ENCODE measurements around the gene RNF227. TPM values are rescaled to one million over a fixed set of nuclear protein-coding genes. Genes with fewer than 3 reads are reported as not detected.

Gene RNF227
- total RNA-seq, 2 experiments from 2014 or later = 4.2 TPM

DNA sequence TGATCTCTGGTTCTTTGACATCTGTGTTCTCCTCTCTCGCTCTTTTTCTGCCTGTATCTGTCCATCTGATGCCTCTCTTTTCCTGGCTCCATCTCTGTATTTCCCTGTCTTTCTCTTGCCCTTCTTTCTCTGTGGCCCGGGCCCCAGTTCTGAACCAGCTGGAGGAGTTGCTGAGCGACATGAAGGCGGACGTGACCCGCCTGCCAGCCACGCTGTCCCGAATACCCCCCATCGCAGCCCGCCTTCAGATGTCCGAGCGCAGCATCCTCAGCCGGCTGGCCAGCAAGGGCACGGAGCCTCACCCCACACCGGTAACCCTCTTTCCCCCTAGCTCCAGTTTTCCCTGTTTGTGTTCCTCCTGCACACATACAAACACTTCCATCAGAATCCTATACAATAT lies 5.8 kb downstream of the RNF227 start:
- Mint-ChIP-seq H3K4me3 (no peak overlapping the region), H3K27ac (no peak overlapping the region), H3K27me3 (ENCODE audit: low read depth) (no peaks in the 10 kb centered on the region), H3K36me3 (ENCODE audit: low read depth) (peaks cover 58% of the 10 kb centered on the region), H3K4me1 (ENCODE audit: low read depth) (peaks cover 22% of the 10 kb centered on the region), H3K9me3 (ENCODE audit: insufficient read depth) (no peaks in the 10 kb centered on the region)
- ATAC-seq (no peak), DNase-seq (no peak)
- CTCF ChIA-PET = interaction anchor here (0.7 to 11.0 kb wide), 3 partner anchors 75 to 226 kb away, joined by 3 to 237 read pairs (median 3); no protein-coding TSS in a partner anchor
- POLR2A ChIA-PET = interaction anchor here (0.6 kb wide), 1 partner anchor 95 kb away, joined by 3 read pairs; no protein-coding TSS in a partner anchor

- Mint-ChIP-seq H3K27ac (no peak overlapping the region), H3K4me1 (ENCODE audit: low read depth) (peaks cover 10% of the 10 kb centered on the region), H3K27me3 (ENCODE audit: low read depth) (no peaks in the 10 kb centered on the region), H3K9me3 (ENCODE audit: insufficient read depth) (no peaks in the 10 kb centered on the region), H3K4me3 (no peak overlapping the region), H3K36me3 (ENCODE audit: low read depth) (peaks cover 69% of the 10 kb centered on the region)
- ATAC-seq = no peak
- DNase-seq = no peak
- POLR2A ChIA-PET = no interaction called here
- CTCF ChIA-PET = no interaction called here
Observed at GRCh38 chr17:7909089-7909488, 7.0 kb downstream of the RNF227 start.

GRCh38 chr17:7903154-7904103 lies 12.7 kb downstream of the RNF227 start:
- Mint-ChIP-seq H3K9me3 (ENCODE audit: insufficient read depth) (no peaks in the 10 kb centered on the region), H3K36me3 (ENCODE audit: low read depth) (peaks cover 79% of the 10 kb centered on the region), H3K4me3 (no peak overlapping the region), H3K27me3 (ENCODE audit: low read depth) (no peaks in the 10 kb centered on the region), H3K27ac (no peak overlapping the region), H3K4me1 (ENCODE audit: low read depth) (no peaks in the 10 kb centered on the region)
- POLR2A ChIA-PET = no interaction called here
- ATAC-seq = no peak
- no peak for DNase-seq
- CTCF ChIA-PET = interaction anchor here (0.8 to 1.5 kb wide), 4 partner anchors 14 to 138 kb away, joined by 3 read pairs; no protein-coding TSS in a partner anchor

GRCh38 chr17:7897773-7898172 lies 18.3 kb downstream of the RNF227 start:
- no peak for DNase-seq
- Mint-ChIP-seq H3K27me3 (ENCODE audit: low read depth) (no peaks in the 10 kb centered on the region), H3K4me1 (ENCODE audit: low read depth) (peaks cover 12% of the 10 kb centered on the region), H3K9me3 (ENCODE audit: insufficient read depth) (no peaks in the 10 kb centered on the region), H3K36me3 (ENCODE audit: low read depth) (peaks cover 85% of the 10 kb centered on the region), H3K27ac (peak overlapping the region; percentile 0), H3K4me3 (no peak overlapping the region)
- ChIA-PET CTCF (interaction anchor here (0.6 to 5.0 kb wide), 13 partner anchors 15 to 160 kb away, joined by 3 to 19 read pairs (median 4); partner anchors contain the start of genes NAA38 and RNF227), POLR2A (interaction anchor here (1.0 to 2.0 kb wide), 2 partner anchors 28 to 62 kb away, joined by 3 to 4 read pairs; no protein-coding TSS in a partner anchor)
- ATAC-seq = no peak

- no peaks in the 10 kb centered on the region for H3K9me3 Mint-ChIP-seq (ENCODE audit: insufficient read depth)
- H3K4me1 Mint-ChIP-seq (ENCODE audit: low read depth) = peaks cover 12% of the 10 kb centered on the region
- no peak overlapping the region for H3K4me3 Mint-ChIP-seq
- DNase-seq = no peak
- CTCF ChIA-PET = interaction anchor here (0.6 to 5.0 kb wide), 7 partner anchors 15 to 144 kb away, joined by 3 to 19 read pairs (median 6); partner anchors contain the start of gene RNF227
- no peak for ATAC-seq
- H3K36me3 Mint-ChIP-seq (ENCODE audit: low read depth) = peaks cover 82% of the 10 kb centered on the region
- H3K27me3 Mint-ChIP-seq (ENCODE audit: low read depth) = no peaks in the 10 kb centered on the region
- POLR2A ChIA-PET = no interaction called here
- no peak overlapping the region for H3K27ac Mint-ChIP-seq
Observed at GRCh38 chr17:7897090-7897489, 19.0 kb downstream of the RNF227 start.

GRCh38 chr17:7894866-7895265 lies 21.2 kb downstream of the RNF227 start:
- ChIA-PET POLR2A (no interaction called here), CTCF (interaction anchor here (1.0 kb wide), 1 partner anchor 31 kb away, joined by 3 read pairs; no protein-coding TSS in a partner anchor)
- DNase-seq (no peak), ATAC-seq (no peak)
- Mint-ChIP-seq H3K36me3 (ENCODE audit: low read depth) (peaks cover 81% of the 10 kb centered on the region), H3K9me3 (ENCODE audit: insufficient read depth) (no peaks in the 10 kb centered on the region), H3K4me1 (ENCODE audit: low read depth) (peaks cover 18% of the 10 kb centered on the region), H3K4me3 (no peak overlapping the region), H3K27ac (no peak overlapping the region), H3K27me3 (ENCODE audit: low read depth) (no peaks in the 10 kb centered on the region)

DNA sequence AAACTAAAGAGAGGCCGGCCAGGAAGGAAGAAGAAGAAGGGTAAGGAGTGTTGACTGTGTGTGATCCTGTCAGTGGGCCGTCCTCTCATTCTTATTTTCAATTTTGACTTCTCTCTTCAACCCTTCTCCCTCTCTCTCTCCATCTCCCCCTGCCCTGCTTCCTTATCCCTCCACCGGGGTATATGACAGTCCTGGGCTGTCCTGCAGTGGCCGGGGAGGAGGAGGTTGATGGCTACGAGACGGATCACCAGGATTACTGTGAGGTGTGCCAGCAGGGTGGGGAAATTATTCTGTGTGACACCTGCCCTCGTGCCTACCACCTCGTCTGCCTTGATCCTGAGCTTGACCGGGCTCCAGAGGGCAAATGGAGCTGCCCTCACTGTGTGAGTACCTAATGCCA lies 21.9 kb downstream of the RNF227 start:
- POLR2A ChIA-PET = no interaction called here
- H3K4me3 Mint-ChIP-seq = no peak overlapping the region
- H3K27ac Mint-ChIP-seq = no peak overlapping the region
- H3K9me3 Mint-ChIP-seq (ENCODE audit: insufficient read depth) = no peaks in the 10 kb centered on the region
- H3K36me3 Mint-ChIP-seq (ENCODE audit: low read depth) = peaks cover 78% of the 10 kb centered on the region
- H3K27me3 Mint-ChIP-seq (ENCODE audit: low read depth) = no peaks in the 10 kb centered on the region
- ATAC-seq (no peak), DNase-seq (no peak)
- CTCF ChIA-PET = interaction anchor here (1.0 kb wide), 1 partner anchor 31 kb away, joined by 3 read pairs; no protein-coding TSS in a partner anchor
- peaks cover 18% of the 10 kb centered on the region for H3K4me1 Mint-ChIP-seq (ENCODE audit: low read depth)

DNA sequence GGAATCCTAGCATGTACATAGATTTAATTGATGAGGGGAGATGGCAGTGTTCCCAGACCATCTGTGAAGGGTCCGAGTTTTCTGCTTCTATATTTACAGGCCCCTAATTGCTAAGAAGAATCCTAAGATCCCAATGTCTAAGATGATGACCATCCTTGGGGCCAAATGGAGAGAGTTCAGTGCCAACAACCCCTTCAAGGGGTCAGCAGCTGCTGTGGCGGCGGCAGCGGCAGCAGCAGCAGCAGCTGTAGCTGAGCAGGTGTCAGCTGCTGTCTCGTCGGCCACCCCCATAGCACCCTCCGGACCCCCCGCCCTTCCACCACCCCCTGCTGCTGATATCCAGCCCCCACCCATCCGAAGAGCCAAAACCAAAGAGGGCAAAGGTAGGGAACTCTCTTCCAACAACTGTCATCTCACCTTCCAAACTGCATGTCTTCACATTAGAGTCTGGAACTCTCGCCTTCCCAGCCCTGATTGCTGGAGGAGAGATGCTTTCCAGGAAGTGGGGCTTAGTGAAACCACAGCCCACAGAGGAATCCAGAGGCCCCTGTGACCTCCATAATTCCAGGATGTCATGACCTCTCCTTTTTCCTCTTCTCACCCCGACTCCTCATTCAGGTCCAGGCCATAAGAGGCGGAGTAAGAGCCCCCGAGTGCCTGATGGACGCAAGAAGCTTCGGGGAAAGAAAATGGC lies 22.8 kb downstream of the RNF227 start:
- Mint-ChIP-seq H3K9me3 (ENCODE audit: insufficient read depth) (no peaks in the 10 kb centered on the region), H3K36me3 (ENCODE audit: low read depth) (peaks cover 70% of the 10 kb centered on the region), H3K4me1 (ENCODE audit: low read depth) (peaks cover 18% of the 10 kb centered on the region), H3K4me3 (no peak overlapping the region), H3K27me3 (ENCODE audit: low read depth) (no peaks in the 10 kb centered on the region), H3K27ac (no peak overlapping the region)
- ATAC-seq (no peak), DNase-seq (no peak)
- POLR2A ChIA-PET = no interaction called here
- CTCF ChIA-PET = interaction anchor here (1.2 to 1.8 kb wide), 2 partner anchors 24 to 36 kb away, joined by 3 to 4 read pairs; partner anchors contain the start of gene NAA38

- H3K4me1 Mint-ChIP-seq (ENCODE audit: low read depth) = peaks cover 8% of the 10 kb centered on the region
- no peaks in the 10 kb centered on the region for H3K27me3 Mint-ChIP-seq (ENCODE audit: low read depth)
- ATAC-seq (no peak), DNase-seq (no peak)
- H3K36me3 Mint-ChIP-seq (ENCODE audit: low read depth) = peaks cover 38% of the 10 kb centered on the region
- ChIA-PET POLR2A (interaction anchor here (1.1 kb wide), 1 partner anchor 12 kb away, joined by 3 read pairs; no protein-coding TSS in a partner anchor), CTCF (interaction anchor here (1.0 to 1.2 kb wide), 2 partner anchors 26 to 100 kb away, joined by 3 to 6 read pairs; no protein-coding TSS in a partner anchor)
- no peak overlapping the region for H3K27ac Mint-ChIP-seq
- no peak overlapping the region for H3K4me3 Mint-ChIP-seq
- no peaks in the 10 kb centered on the region for H3K9me3 Mint-ChIP-seq (ENCODE audit: insufficient read depth)
Observed at GRCh38 chr17:7889166-7889955, 26.7 kb downstream of the RNF227 start.

DNA sequence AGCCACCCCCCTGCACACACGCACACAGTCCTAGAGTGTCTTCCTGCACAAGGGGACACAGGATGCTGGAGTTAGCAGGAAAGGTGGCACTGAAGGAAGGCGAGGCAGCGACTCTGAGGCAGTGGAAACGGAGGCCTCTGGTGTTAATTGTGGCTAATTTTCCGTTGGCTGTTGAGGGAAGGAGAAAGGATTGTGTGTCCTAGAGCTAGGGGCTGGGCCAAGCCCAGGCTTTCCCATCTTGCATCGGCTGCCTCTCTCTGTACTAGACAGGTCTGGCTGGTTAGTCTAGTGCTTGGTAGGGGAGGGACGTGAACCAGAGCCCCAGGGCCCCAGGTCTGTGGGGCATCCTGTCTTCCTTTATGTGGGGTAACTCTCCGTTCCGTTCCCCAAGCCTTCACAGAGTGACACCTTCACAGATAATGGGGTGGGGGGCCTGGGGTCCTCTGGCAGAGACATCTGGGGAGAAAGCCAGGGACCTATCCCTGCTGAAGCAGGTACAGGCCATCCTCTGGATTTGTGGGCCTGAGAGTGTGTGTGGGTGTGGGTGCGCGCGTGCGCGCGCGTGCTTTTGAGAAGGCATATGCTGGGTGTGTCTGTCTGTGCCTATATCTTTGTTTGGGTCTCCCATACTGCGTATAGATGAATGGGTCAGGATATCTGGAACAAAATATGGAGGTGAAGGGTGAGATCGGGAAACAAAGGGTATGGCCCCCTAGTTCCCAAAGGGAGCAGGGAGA lies 27.7 kb downstream of the RNF227 start, which contains the start of gene CHD3:
Gene CHD3 (plus strand): TSS at position 606 of the 737 bp plus-strand sequence. CDS start 212 bp downstream, outside the sequence.
- ATAC-seq (peak; percentile 21), DNase-seq (peak; percentile 53)
- H3K27me3 Mint-ChIP-seq (ENCODE audit: low read depth) = no peaks in the 10 kb centered on the region
- no peaks in the 10 kb centered on the region for H3K9me3 Mint-ChIP-seq (ENCODE audit: insufficient read depth)
- H3K4me1 Mint-ChIP-seq (ENCODE audit: low read depth) = peaks cover 6% of the 10 kb centered on the region
- H3K27ac Mint-ChIP-seq = no peak within 1 kb of the TSS
- ChIA-PET CTCF (interaction anchor here (0.6 to 1.2 kb wide), 4 partner anchors 25 to 101 kb away, joined by 3 to 6 read pairs (median 3); partner anchors contain the start of gene NAA38), POLR2A (interaction anchor here (1.1 kb wide), 1 partner anchor 13 kb away, joined by 3 read pairs; no protein-coding TSS in a partner anchor)
- peaks cover 28% of the 10 kb centered on the region for H3K36me3 Mint-ChIP-seq (ENCODE audit: low read depth)
- no peak within 1 kb of the TSS for H3K4me3 Mint-ChIP-seq
